GM12878 (cell line): ENCODE measurements around the gene ATP6V1G1. TPM values are rescaled to one million over a fixed set of nuclear protein-coding genes. Genes with fewer than 3 reads are reported as not detected.

Experiments
- ATF2 ChIP-seq: IDR thresholded peaks from 2 replicates; pipeline ENCODE4 v1.6.1; 2012; ENCODE audit warnings: low read length, inconsistent platforms
- BCL3 ChIP-seq: IDR thresholded peaks from 2 replicates; pipeline ENCODE4 v1.6.1; 2011; ENCODE audit warnings: borderline replicate concordance, low read depth, mild to moderate bottlenecking, moderate library complexity, low read length; ENCODE audit not compliant: insufficient read depth, poor library complexity, severe bottlenecking
- CBFB ChIP-seq: IDR thresholded peaks from 2 replicates; pipeline ENCODE4 v1.6.1; 2016; ENCODE audit warnings: antibody characterized with exemption, low read depth
- CEBPZ ChIP-seq: fragments of 150-350 bp; IDR thresholded peaks from 2 replicates; pipeline ENCODE4 v1.6.1; 2016; ENCODE audit warnings: low read depth, low read length
- CHD4 ChIP-seq: fragments of 200-600 bp; sonication (generic); IDR thresholded peaks from 2 replicates; pipeline ENCODE4 v1.6.1; 2016; ENCODE audit warnings: mild to moderate bottlenecking
- GATAD2B ChIP-seq: fragments of 450-650 bp; conservative IDR thresholded peaks from 2 replicates; pipeline ENCODE4 v1.6.1; 2017; ENCODE audit warnings: low read depth, mild to moderate bottlenecking, moderate library complexity
- IKZF2 ChIP-seq, 2 experiments: fragments of 450-650 bp; IDR thresholded peaks; 2 replicates each; pipeline ENCODE4 v1.6.1; 2017; ENCODE audit warnings: mild to moderate bottlenecking in 2 of 2, moderate library complexity in 2 of 2
- IRF5 ChIP-seq: fragments of 450-650 bp; IDR thresholded peaks from 2 replicates; pipeline ENCODE4 v1.6.1; 2017; ENCODE audit warnings: borderline replicate concordance
- NR2C1 ChIP-seq: fragments of 450-650 bp; IDR thresholded peaks from 2 replicates; pipeline ENCODE4 v1.6.1; 2017; ENCODE audit warnings: antibody characterized with exemption, mild to moderate bottlenecking, moderate library complexity
- NR2C2 ChIP-seq: IDR thresholded peaks from 2 replicates; pipeline ENCODE4 v1.6.1; 2011; ENCODE audit warnings: borderline replicate concordance, low read depth; ENCODE audit not compliant: control insufficient read depth, insufficient read length
- SKIL ChIP-seq: fragments of 450-650 bp; IDR thresholded peaks from 2 replicates; pipeline ENCODE4 v1.6.1; 2017; ENCODE audit warnings: mild to moderate bottlenecking, low read depth, inconsistent platforms; ENCODE audit not compliant: poor library complexity, severe bottlenecking
- ZNF207 ChIP-seq: fragments of 450-650 bp; IDR thresholded peaks from 2 replicates; pipeline ENCODE4 v1.6.1; 2014; ENCODE audit warnings: antibody characterized with exemption, mild to moderate bottlenecking, borderline replicate concordance
- ZNF274 ChIP-seq: IDR thresholded peaks from one replicate; pipeline ENCODE4 v1.8.0; 2011; ENCODE audit not compliant: insufficient read length, insufficient read depth
- ZNF592 ChIP-seq: fragments of 450-650 bp; IDR thresholded peaks from 2 replicates; pipeline ENCODE4 v1.6.1; 2017; ENCODE audit warnings: mild to moderate bottlenecking, moderate library complexity
- polyA plus RNA-seq, 11 experiments: library from polyadenylated mRNA; depleted of rRNA in 4 of 11; unstranded in 6 of 11; stranded (reverse) in 5 of 11; fragments of >200 nt; fragmentation: Nextera tagmentation in 4 of 11; fragmentation: Illumina TruSeq in 1 of 11; extraction: Ambion mirVana in 4 of 11; extraction: Trizol in 1 of 11; gene quantifications; 1 replicate in 1 of 11; 2 replicates in 10 of 11; pipeline versions ENCODE4 v1.2.1 to v1.2.3, GENCODE V29; 2011 to 2016; ENCODE audit warnings: inconsistent platforms in 2 of 11, missing spikeins in 2 of 11, low read depth in 1 of 11
- total RNA-seq, 4 experiments: library from RNA; depleted of rRNA in 3 of 4; stranded (reverse); fragments of >200 nt in 3 of 4; fragmentation: Illumina TruSeq in 1 of 4; extraction: Trizol in 1 of 4; gene quantifications; 2 replicates each; pipeline versions ENCODE4 v1.2.1 to v1.2.3, GENCODE V29; 2013 to 2021

The ATP6V1G1 gene
- total and polyA plus RNA-seq, 10 of the 15 experiments (the other 5 are each of a cell fraction or from before 2014, with no cell fraction given): 34.2 to 204 (median 82.5) TPM

GRCh38 chr9:114616684-114617520 lies 29.3 kb downstream of the ATP6V1G1 start (continued):
- TF ChIP-seq CEBPZ (no peak), CBFB (0 out of 2 replicates have a peak, but pooled peaks have one; percentile 48), IRF5 (no peak), IKZF2 (IDR thresholded peaks at IDR 0.05) (peak; percentile 83 to 89; a peak in 3 of 4 replicates), CHD4 (no peak), ZNF207 (no peak), NR2C2 (no peak), ZNF592 (no peak; the same call in 1 of the 2 replicates), NR2C1 (peak; percentile 68), ZNF274 (no peak), GATAD2B (peak; percentile 90), SKIL (peak; percentile 24), BCL3 (no peak), ATF2 (no peak)
